ENCODE results near the gene TGFB2.

- TF ChIP-seq CTCF (IDR thresholded peaks at IDR 0.05): no peak
- no peak for TF ChIP-seq POLR2AphosphoS5 (IDR thresholded peaks at IDR 0.05)
- no peak for TF ChIP-seq EP300 (IDR thresholded peaks at IDR 0.05)
Observed at GRCh38 chr1:218297461-218297860, 47.7 kb upstream of the TGFB2 start.

Measured in gastroesophageal sphincter (tissue), 3 donors.